Measurements from ENCODE around the gene DSCAM. TPM values are rescaled to one million over a fixed set of nuclear protein-coding genes. Genes with fewer than 3 reads are reported as not detected.

Gene DSCAM
- total RNA-seq, 1 experiment from 2014 or later, result 0.13 TPM

- ChIA-PET POLR2A (no interaction called here), CTCF (no interaction called here)
- Mint-ChIP-seq H3K36me3 (no peaks in the 10 kb centered on the region), H3K4me3 (no peak overlapping the region), H3K9me3 (0 out of 2 replicates have a peak, but pooled peaks cover 3% of the 10 kb centered on the region), H3K4me1 (no peaks in the 10 kb centered on the region), H3K27ac (no peak overlapping the region), H3K27me3 (ENCODE audit: low read depth) (no peaks in the 10 kb centered on the region)
- TF ChIP-seq, protein P1, sequence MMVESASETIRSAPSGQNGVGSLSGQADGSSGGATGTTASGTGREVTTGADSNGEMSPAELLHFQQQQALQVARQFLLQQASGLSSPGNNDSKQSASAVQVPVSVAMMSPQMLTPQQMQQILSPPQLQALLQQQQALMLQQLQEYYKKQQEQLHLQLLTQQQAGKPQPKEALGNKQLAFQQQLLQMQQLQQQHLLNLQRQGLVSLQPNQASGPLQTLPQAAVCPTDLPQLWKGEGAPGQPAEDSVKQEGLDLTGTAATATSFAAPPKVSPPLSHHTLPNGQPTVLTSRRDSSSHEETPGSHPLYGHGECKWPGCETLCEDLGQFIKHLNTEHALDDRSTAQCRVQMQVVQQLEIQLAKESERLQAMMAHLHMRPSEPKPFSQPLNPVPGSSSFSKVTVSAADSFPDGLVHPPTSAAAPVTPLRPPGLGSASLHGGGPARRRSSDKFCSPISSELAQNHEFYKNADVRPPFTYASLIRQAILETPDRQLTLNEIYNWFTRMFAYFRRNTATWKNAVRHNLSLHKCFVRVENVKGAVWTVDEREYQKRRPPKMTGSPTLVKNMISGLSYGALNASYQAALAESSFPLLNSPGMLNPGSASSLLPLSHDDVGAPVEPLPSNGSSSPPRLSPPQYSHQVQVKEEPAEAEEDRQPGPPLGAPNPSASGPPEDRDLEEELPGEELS (CRISPR knock-in tag; IDR thresholded peaks at IDR 0.05), result no peak
- TF ChIP-seq, protein P2, sequence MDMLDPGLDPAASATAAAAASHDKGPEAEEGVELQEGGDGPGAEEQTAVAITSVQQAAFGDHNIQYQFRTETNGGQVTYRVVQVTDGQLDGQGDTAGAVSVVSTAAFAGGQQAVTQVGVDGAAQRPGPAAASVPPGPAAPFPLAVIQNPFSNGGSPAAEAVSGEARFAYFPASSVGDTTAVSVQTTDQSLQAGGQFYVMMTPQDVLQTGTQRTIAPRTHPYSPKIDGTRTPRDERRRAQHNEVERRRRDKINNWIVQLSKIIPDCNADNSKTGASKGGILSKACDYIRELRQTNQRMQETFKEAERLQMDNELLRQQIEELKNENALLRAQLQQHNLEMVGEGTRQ (CRISPR knock-in tag; IDR thresholded peaks at IDR 0.05), result no peak
- TF ChIP-seq, protein P3, sequence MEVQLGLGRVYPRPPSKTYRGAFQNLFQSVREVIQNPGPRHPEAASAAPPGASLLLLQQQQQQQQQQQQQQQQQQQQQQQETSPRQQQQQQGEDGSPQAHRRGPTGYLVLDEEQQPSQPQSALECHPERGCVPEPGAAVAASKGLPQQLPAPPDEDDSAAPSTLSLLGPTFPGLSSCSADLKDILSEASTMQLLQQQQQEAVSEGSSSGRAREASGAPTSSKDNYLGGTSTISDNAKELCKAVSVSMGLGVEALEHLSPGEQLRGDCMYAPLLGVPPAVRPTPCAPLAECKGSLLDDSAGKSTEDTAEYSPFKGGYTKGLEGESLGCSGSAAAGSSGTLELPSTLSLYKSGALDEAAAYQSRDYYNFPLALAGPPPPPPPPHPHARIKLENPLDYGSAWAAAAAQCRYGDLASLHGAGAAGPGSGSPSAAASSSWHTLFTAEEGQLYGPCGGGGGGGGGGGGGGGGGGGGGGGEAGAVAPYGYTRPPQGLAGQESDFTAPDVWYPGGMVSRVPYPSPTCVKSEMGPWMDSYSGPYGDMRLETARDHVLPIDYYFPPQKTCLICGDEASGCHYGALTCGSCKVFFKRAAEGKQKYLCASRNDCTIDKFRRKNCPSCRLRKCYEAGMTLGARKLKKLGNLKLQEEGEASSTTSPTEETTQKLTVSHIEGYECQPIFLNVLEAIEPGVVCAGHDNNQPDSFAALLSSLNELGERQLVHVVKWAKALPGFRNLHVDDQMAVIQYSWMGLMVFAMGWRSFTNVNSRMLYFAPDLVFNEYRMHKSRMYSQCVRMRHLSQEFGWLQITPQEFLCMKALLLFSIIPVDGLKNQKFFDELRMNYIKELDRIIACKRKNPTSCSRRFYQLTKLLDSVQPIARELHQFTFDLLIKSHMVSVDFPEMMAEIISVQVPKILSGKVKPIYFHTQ (CRISPR knock-in tag; IDR thresholded peaks at IDR 0.05), result no peak
- TF ChIP-seq JAZF1 (CRISPR knock-in tag; IDR thresholded peaks at IDR 0.05) (no peak), NFE2L1 (CRISPR knock-in tag; IDR thresholded peaks at IDR 0.05) (no peak), ZBTB21 (CRISPR knock-in tag; IDR thresholded peaks at IDR 0.05; ENCODE audit: borderline replicate concordance) (no peak), CREB1 (CRISPR knock-in tag; IDR thresholded peaks at IDR 0.05) (no peak)
- DNase-seq (ENCODE audit: low spot score) (no peak), ATAC-seq (no peak)
These were observed 374.9 kb downstream of the DSCAM start for GRCh38 chr21:40472013-40472412.

- Mint-ChIP-seq H3K4me3 (no peak overlapping the region), H3K27me3 (ENCODE audit: low read depth) (no peaks in the 10 kb centered on the region), H3K27ac (no peak overlapping the region), H3K4me1 (no peaks in the 10 kb centered on the region), H3K36me3 (no peaks in the 10 kb centered on the region), H3K9me3 (0 out of 2 replicates have a peak, but pooled peaks cover 3% of the 10 kb centered on the region)
- ATAC-seq (no peak), DNase-seq (ENCODE audit: low spot score) (no peak)
- ChIA-PET CTCF (no interaction called here), POLR2A (no interaction called here)
- TF ChIP-seq, protein P4, sequence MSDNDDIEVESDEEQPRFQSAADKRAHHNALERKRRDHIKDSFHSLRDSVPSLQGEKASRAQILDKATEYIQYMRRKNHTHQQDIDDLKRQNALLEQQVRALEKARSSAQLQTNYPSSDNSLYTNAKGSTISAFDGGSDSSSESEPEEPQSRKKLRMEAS (CRISPR knock-in tag; IDR thresholded peaks at IDR 0.05), result no peak
- TF ChIP-seq, protein P1 (CRISPR knock-in tag; IDR thresholded peaks at IDR 0.05), result no peak
- TF ChIP-seq CREB1 (CRISPR knock-in tag; IDR thresholded peaks at IDR 0.05) (no peak), ZNF416 (CRISPR knock-in tag; IDR thresholded peaks at IDR 0.05) (no peak), PRRX2 (CRISPR knock-in tag; IDR thresholded peaks at IDR 0.05) (no peak), SMAD3 (CRISPR knock-in tag; IDR thresholded peaks at IDR 0.05; ENCODE audit: borderline replicate concordance) (no peak), ERG (CRISPR knock-in tag; IDR thresholded peaks at IDR 0.05) (no peak), ETV6 (CRISPR knock-in tag; IDR thresholded peaks at IDR 0.05) (no peak), FOXJ3 (CRISPR knock-in tag; IDR thresholded peaks at IDR 0.05; ENCODE audit: borderline replicate concordance) (no peak), PRDM15 (CRISPR knock-in tag; IDR thresholded peaks at IDR 0.05) (no peak), IRF2 (CRISPR knock-in tag; IDR thresholded peaks at IDR 0.05; ENCODE audit: borderline replicate concordance, low read depth) (no peak)
- TF ChIP-seq, protein P5, sequence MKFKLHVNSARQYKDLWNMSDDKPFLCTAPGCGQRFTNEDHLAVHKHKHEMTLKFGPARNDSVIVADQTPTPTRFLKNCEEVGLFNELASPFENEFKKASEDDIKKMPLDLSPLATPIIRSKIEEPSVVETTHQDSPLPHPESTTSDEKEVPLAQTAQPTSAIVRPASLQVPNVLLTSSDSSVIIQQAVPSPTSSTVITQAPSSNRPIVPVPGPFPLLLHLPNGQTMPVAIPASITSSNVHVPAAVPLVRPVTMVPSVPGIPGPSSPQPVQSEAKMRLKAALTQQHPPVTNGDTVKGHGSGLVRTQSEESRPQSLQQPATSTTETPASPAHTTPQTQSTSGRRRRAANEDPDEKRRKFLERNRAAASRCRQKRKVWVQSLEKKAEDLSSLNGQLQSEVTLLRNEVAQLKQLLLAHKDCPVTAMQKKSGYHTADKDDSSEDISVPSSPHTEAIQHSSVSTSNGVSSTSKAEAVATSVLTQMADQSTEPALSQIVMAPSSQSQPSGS (CRISPR knock-in tag; IDR thresholded peaks at IDR 0.05; ENCODE audit: borderline replicate concordance, low read depth), result no peak
- TF ChIP-seq, protein P2 (CRISPR knock-in tag; IDR thresholded peaks at IDR 0.05), result no peak
These were observed 375.9 kb downstream of the DSCAM start for GRCh38 chr21:40471103-40471502.
